CD14-positive monocyte (primary cell): ENCODE data around the gene METTL15. TPM values are rescaled to one million over a fixed set of nuclear protein-coding genes. Genes with fewer than 3 reads are reported as not detected.
"Not testable (repeated sequence)": the region's sequence is repeated elsewhere in the genome, so short reads cannot be mapped to it uniquely, and the experiment has no call there.

Experiments used
- DNase-seq, 3 donors: peaks; one replicate each; pipeline ENCODE4 v3.0.0-alpha.2; 2011 to 2022
- H2AFZ ChIP-seq: 2 replicates; pipeline ENCODE4 v1.6.0; 2012; ENCODE audit warnings: mild to moderate bottlenecking, low read depth, low read length, inconsistent platforms; ENCODE audit not compliant: insufficient read depth, poor library complexity, severe bottlenecking
- H3K27ac ChIP-seq, 2 donors: 1 replicate in 1 of 2; 2 replicates in 1 of 2; pipeline ENCODE4 v1.5.1; 2012 to 2013; ENCODE audit warnings: low read length in 2 of 2, control low read depth in 1 of 2, inconsistent platforms in 1 of 2, low read depth in 1 of 2, mild to moderate bottlenecking in 1 of 2
- H3K27me3 ChIP-seq, 2 donors: one replicate each; pipeline versions ENCODE4 v1.6.0 to v1.6.1; 2011 to 2013; ENCODE audit warnings: low read length in 2 of 2; ENCODE audit not compliant: control insufficient read depth in 2 of 2, insufficient read depth in 2 of 2
- H3K36me3 ChIP-seq, 2 donors: replicated peaks in 1 of 2; 1 replicate in 1 of 2; 2 replicates in 1 of 2; pipeline versions ENCODE4 v1.5.1 to v1.6.1; 2012 to 2013; ENCODE audit warnings: low read length in 2 of 2, control low read depth in 1 of 2, inconsistent platforms in 1 of 2, mild to moderate bottlenecking in 1 of 2; ENCODE audit not compliant: insufficient read depth in 2 of 2, control insufficient read depth in 1 of 2
- H3K4me1 ChIP-seq, 2 donors: 1 replicate in 1 of 2; 2 replicates in 1 of 2; pipeline versions ENCODE4 v1.5.1 to v1.6.1; 2012 to 2013; ENCODE audit warnings: low read length in 2 of 2, control low read depth in 1 of 2, inconsistent platforms in 1 of 2, mild to moderate bottlenecking in 1 of 2, moderate library complexity in 1 of 2; ENCODE audit not compliant: insufficient read depth in 2 of 2, control insufficient read depth in 1 of 2
- H3K4me2 ChIP-seq: replicated peaks from 2 replicates; pipeline ENCODE3; 2012; ENCODE audit warnings: low read length, moderate library complexity, mild to moderate bottlenecking; ENCODE audit not compliant: poor library complexity, severe bottlenecking; ENCODE audit errors: extremely low read depth
- H3K4me3 ChIP-seq, 3 experiments: fragments of 200-600 bp in 1 of 3; sonication (generic) in 1 of 3; replicated peaks in 1 of 3; 1 replicate in 2 of 3; 2 replicates in 1 of 3; pipeline ENCODE4 v1.5.1; 2011 to 2013; ENCODE audit warnings: low read length in 3 of 3, mild to moderate bottlenecking in 3 of 3, control low read depth in 2 of 3, low read depth in 2 of 3, inconsistent platforms in 1 of 3, moderate library complexity in 1 of 3
- H3K79me2 ChIP-seq: 2 replicates; pipeline ENCODE4 v1.6.0; 2012; ENCODE audit warnings: mild to moderate bottlenecking, control low read depth, inconsistent platforms, low read length, moderate library complexity; ENCODE audit not compliant: insufficient read depth
- H3K9ac ChIP-seq: 2 replicates; pipeline ENCODE4 v1.6.0; 2017; ENCODE audit warnings: low read length, mild to moderate bottlenecking; ENCODE audit not compliant: insufficient read depth, poor library complexity, severe bottlenecking
- H3K9me3 ChIP-seq, 2 donors: replicated peaks in 1 of 2; 1 replicate in 1 of 2; 2 replicates in 1 of 2; pipeline versions ENCODE4 v1.5.1 to v1.6.1; 2012 to 2013; ENCODE audit warnings: low read length in 2 of 2, control low read depth in 1 of 2; ENCODE audit not compliant: control insufficient read depth in 1 of 2, insufficient read depth in 1 of 2
- H4K20me1 ChIP-seq: 2 replicates; pipeline ENCODE4 v1.6.0; 2012; ENCODE audit warnings: mild to moderate bottlenecking, low read length, control low read depth, moderate library complexity; ENCODE audit not compliant: insufficient read depth
- H3K27ac Mint-ChIP-seq, 7 donors: one replicate each; pipeline ENCODE4 v1.8.0; 2020; ENCODE audit warnings: mild to moderate bottlenecking in 7 of 7, mixed read lengths in 7 of 7, moderate library complexity in 6 of 7, inconsistent platforms in 2 of 7
- H3K27me3 Mint-ChIP-seq, 3 donors: one replicate each; pipeline ENCODE4 v1.8.0; 2021 to 2022; ENCODE audit warnings: low read depth in 3 of 3, mild to moderate bottlenecking in 3 of 3, mixed read lengths in 3 of 3, moderate library complexity in 3 of 3, inconsistent platforms in 1 of 3
- H3K36me3 Mint-ChIP-seq, 2 donors: one replicate each; pipeline ENCODE4 v1.8.0; 2020; ENCODE audit warnings: mixed read lengths in 2 of 2, inconsistent platforms in 1 of 2, mild to moderate bottlenecking in 1 of 2
- H3K4me1 Mint-ChIP-seq: one replicate; pipeline ENCODE4 v1.8.0; 2020; ENCODE audit warnings: mild to moderate bottlenecking, mixed read lengths
- H3K4me3 Mint-ChIP-seq, 2 donors: one replicate each; pipeline ENCODE4 v1.8.0; 2020; ENCODE audit warnings: mild to moderate bottlenecking in 2 of 2, mixed read lengths in 2 of 2, moderate library complexity in 1 of 2
- H3K9me3 Mint-ChIP-seq, 7 donors: one replicate each; pipeline ENCODE4 v1.8.0; 2020 to 2022; ENCODE audit warnings: mixed read lengths in 7 of 7, mild to moderate bottlenecking in 6 of 7, moderate library complexity in 6 of 7, inconsistent platforms in 2 of 7
- CTCF ChIP-seq: fragments of 200-600 bp; IDR thresholded peaks from one replicate; pipeline ENCODE4 v1.8.0; 2022; ENCODE audit warnings: antibody characterized with exemption, mild to moderate bottlenecking
- whole genome bisulfite sequencing: methylation state at CpG from one replicate; pipeline ENCODE4 v1.1.5; 2013; ENCODE audit warnings: missing lambda C conversion rate; ENCODE audit not compliant: insufficient coverage; 5-methylcytosine and 5-hydroxymethylcytosine counted together
- intact Hi-C, 2 donors: fragments of 100-400 bp; cut with micrococcal nuclease; formaldehyde crosslinking; loops; one replicate each; pipeline versions ENCODE4 v1.15.0 to v1.15.1; 2023
- polyA plus RNA-seq, 3 donors: library from polyadenylated mRNA; depleted of rRNA in 1 of 3; unstranded in 2 of 3; stranded (reverse) in 1 of 3; fragments of 300-500 nt in 2 of 3; fragments of >200 nt in 1 of 3; fragmentation: Illumina TruSeq in 2 of 3; gene quantifications; 1 replicate in 2 of 3; 2 replicates in 1 of 3; pipeline ENCODE4 v1.2.3, GENCODE V29; 2012 to 2021

The METTL15 gene
- polyA plus RNA-seq, 3 donors = 2.3 to 2.9 (median 2.6) TPM

DNA sequence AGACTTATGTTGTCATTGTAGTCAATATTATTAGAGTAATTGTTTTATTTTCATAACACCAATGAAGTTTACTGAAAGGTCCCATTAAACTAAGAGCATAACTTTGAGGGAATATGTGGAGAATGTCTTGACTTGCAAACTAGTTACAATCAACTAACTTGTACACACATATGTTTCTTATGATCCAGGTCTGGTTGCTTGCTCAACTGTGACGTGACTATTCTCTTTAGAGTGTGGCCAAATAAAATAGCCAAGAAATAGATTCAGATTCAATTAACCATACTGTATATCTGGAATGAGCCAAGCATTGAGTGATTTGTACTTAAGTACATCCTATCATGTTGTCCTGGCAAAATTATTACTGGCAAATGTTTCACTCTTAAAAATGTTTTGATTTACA, 101.7 kb downstream of the METTL15 start:
- WGBS = no CpG with 5 or more reads among the region's 1 CpG
- no peaks in the 10 kb centered on the region for H3K79me2 ChIP-seq
- H3K9ac ChIP-seq = no peak overlapping the region
- no peak overlapping the region for H3K4me3 Mint-ChIP-seq
- intact Hi-C loops = no loop called here
- no peaks in the 10 kb centered on the region for H3K4me1 ChIP-seq
- no peak for DNase-seq
- H3K27ac ChIP-seq = no peak overlapping the region
- H3K36me3 ChIP-seq = peaks cover 2 to 6% of the 10 kb centered on the region in 2 donors
- H3K4me2 ChIP-seq = no peak overlapping the region
- peaks cover 19 to 20% of the 10 kb centered on the region in 2 donors for H3K36me3 Mint-ChIP-seq
- TF ChIP-seq CTCF = no peak
- H3K4me3 ChIP-seq = no peak overlapping the region
- H3K27ac Mint-ChIP-seq = no peak overlapping the region
- H3K27me3 Mint-ChIP-seq = no peaks in the 10 kb centered on the region
- no peak overlapping the region for H2AFZ ChIP-seq
- no peaks in the 10 kb centered on the region for H3K9me3 ChIP-seq
- H4K20me1 ChIP-seq = no peaks in the 10 kb centered on the region
- H3K4me1 Mint-ChIP-seq = no peaks in the 10 kb centered on the region
- H3K9me3 Mint-ChIP-seq = peaks cover 0 to 6% (median 2%) of the 10 kb centered on the region in 7 donors
- H3K27me3 ChIP-seq = no peaks in the 10 kb centered on the region

DNA sequence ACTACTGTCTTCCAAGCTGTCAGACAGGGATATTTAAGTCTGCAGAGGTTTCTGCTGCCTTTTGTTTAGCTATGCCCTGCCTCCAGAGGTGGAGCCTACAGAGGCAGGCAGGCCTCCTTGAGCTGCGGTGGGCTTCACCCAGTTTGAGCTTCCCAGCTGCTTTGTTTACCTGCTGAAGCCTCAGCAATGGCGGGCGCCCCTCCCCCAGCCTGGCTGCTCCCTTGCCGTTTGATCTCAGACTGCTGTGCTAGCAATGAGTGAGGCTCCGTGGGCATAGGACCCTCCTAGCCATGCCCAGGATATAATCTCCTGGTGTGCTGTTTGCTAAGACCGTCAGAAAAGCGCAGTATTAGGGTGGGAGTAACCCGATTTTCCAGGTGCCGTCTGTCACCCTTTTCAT, 113.9 kb downstream of the METTL15 start:
- H3K9me3 Mint-ChIP-seq = peaks cover 2 to 25% (median 13%) of the 10 kb centered on the region in 7 donors
- intact Hi-C loops, H3K27me3 ChIP-seq, H3K79me2 ChIP-seq, H3K4me1 ChIP-seq, H2AFZ ChIP-seq, H3K4me3 Mint-ChIP-seq, H3K27ac ChIP-seq, H3K9me3 ChIP-seq, H3K27ac Mint-ChIP-seq, H4K20me1 ChIP-seq, H3K4me1 Mint-ChIP-seq, H3K36me3 ChIP-seq, H3K4me2 ChIP-seq, DNase-seq, H3K4me3 ChIP-seq, H3K9ac ChIP-seq, H3K27me3 Mint-ChIP-seq, H3K36me3 Mint-ChIP-seq: not testable (repeated sequence)
- 100% methylated on average over 6 of the region's 9 CpGs for WGBS
